Smooth muscle cell of trachea (primary cell): ENCODE results near the gene CCDC191. TPM values are rescaled to one million over a fixed set of nuclear protein-coding genes. Genes with fewer than 3 reads are reported as not detected.

Source experiments
- total RNA-seq: library from RNA; depleted of rRNA; stranded (reverse); fragments of >200 nt; gene quantifications from 2 replicates; pipeline ENCODE4 v1.2.1, GENCODE V29; 2014

Gene CCDC191
- 2.6 and 4.2 TPM in 2 replicates for total RNA-seq

GRCh38 chr3:114056130-114057010, at the start of gene CCDC191, which contains the start of gene QTRT2:
Gene CCDC191, minus strand, starts transcription at chr3:114056526. Its CDS starts 60 bp downstream, at chr3:114056466.
Gene QTRT2, plus strand, starts transcription at chr3:114056737. Its CDS starts 8,521 bp downstream, at chr3:114065258.

GRCh38 chr3:113947372-113948014, 108.8 kb downstream of the CCDC191 start, which contains the start of gene ZDHHC23:
Gene ZDHHC23, plus strand, starts transcription at chr3:113948013. Its CDS starts 790 bp downstream, at chr3:113948803.

Other genes with a start within 250 kb of the CCDC191 start
- gene GRAMD1C, start 217.7 kb downstream of the CCDC191 start, total RNA-seq, result 3.8 and 7.1 TPM in 2 replicates
- gene ZDHHC23, start 108.5 kb downstream of the CCDC191 start, total RNA-seq, result 0.66 and 0.73 TPM in 2 replicates
- gene QTRT2, start 211 bp upstream of the CCDC191 start, total RNA-seq, result 10.8 and 15.6 TPM in 2 replicates
- gene DRD3, start 122.5 kb upstream of the CCDC191 start, total RNA-seq, result not detected in 2 replicates
- gene ZNF80, start 181.1 kb upstream of the CCDC191 start, total RNA-seq, result not detected in 2 replicates
- gene TIGIT, start 237.5 kb upstream of the CCDC191 start, total RNA-seq, result not detected in 2 replicates